CD4-positive, alpha-beta T cell treated with Interferon alpha-2 for 1 hour (primary cell): Measurements from ENCODE around the gene EIF1AX.
"Not testable (repeated sequence)": the region's sequence is repeated elsewhere in the genome, so short reads cannot be mapped to it uniquely, and the experiment has no call there.

Experiments used
- DNase-seq, 2 donors: peaks; one replicate each; pipeline ENCODE4 v3.0.0-alpha.2; 2020 to 2022

Gene EIF1AX, protein sequence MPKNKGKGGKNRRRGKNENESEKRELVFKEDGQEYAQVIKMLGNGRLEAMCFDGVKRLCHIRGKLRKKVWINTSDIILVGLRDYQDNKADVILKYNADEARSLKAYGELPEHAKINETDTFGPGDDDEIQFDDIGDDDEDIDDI

DNA sequence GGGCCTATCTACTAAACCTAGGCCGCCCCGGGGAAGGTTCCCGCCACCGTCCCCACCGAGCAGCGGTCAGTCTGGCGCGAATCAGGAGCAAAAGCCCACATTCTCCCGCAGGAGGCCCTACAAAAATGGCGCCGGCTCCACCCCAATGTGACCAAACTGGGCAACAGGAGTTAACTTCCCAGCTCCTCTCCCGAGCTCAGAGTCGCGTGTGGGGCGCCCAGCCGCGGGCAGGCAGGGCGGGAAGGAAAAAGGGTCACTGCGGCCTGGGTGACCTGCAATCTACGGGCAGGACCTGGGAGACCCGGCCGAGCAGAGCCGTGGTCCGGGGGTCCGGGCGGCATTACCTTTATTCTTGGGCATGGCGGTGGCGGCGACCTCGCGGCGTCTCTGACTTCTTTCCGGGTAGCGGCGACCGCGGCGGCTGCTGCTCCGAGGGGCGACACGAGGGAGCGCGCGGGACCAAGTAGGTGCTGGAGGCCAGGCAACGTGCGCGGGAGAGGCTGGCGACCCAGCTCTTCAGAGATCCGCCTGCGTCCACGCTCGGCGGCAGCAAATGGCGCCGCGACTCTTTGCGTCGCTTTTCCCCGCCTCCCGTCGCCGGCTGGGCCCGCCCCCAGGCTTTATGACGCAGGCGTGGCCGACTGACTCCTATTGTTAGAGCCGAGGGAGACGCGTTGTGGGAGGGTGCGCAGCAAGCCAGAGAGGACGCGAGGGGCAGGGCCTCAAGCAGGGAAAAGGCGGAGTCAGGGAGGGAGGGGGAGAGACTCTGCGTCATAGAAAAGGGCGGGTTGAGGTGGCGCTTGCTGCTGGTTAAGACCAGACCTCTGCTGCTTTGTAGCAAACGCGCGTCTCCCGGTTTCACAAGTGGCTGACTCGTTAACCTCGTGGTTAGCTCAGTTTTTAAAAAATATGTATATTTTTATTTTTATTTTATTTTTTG, at the start of gene EIF1AX:
TSS of gene EIF1AX (minus strand) at position 558 of the 940 bp plus-strand sequence. CDS start at position 360, 198 bp downstream.
- DNase-seq = peak; percentile 97 to 99

GRCh38 chrX:20189171-20189570, 47.5 kb upstream of the EIF1AX start:
- no peak for DNase-seq

DNA sequence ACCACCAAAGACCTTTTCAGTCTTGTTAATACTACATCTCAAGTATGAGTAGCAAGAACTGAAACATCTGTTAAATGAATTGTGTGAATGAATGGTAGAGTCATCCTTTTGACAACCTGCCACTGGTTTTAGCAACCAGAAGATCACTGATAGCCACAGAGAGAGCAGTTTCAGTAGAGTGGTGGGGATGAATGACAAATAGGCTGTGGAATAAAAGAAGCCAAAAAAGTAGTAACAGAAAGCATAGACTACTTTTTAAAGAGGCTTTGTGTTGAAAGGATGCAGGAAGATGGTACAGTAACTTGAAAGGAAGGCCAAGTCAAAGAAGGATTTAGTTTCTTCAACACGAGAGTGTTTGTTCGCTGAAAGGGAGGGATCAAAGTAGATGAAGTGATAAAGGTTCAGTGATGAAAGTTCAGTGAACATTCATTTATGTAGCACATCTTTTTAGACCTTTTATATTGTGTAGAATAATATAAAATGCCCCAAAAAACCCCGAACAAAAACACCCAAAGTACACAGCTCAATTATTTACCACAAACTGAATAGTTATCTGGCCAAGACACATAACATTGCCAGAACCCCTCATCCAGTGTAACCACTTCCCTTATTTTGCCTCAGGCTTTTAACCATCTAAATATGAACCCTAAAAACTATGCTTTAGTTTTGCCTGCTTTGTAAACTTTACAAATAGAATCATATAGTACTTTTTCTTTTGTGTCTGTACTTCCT, 40.1 kb upstream of the EIF1AX start:
- peak in 1 of 2 donors; percentile 0 for DNase-seq

DNA sequence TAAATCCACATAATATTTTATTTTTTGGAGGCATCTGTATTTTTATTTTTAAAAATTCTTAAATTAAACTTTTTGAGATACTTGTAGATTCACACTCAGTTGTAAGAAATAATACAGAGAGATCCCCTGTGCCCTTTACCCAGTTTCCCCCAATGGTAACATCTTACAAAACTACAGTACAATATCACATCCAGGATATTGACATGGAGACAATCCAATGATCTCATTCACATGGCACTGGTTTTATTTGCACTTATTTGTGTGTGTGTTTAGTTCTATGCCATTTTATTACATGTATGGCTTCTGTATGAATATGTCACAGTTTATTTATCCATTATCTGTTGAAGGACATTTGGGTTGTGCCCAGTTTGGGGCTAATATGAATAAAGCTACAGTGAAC, 35.5 kb upstream of the EIF1AX start:
- DNase-seq = no peak

DNA sequence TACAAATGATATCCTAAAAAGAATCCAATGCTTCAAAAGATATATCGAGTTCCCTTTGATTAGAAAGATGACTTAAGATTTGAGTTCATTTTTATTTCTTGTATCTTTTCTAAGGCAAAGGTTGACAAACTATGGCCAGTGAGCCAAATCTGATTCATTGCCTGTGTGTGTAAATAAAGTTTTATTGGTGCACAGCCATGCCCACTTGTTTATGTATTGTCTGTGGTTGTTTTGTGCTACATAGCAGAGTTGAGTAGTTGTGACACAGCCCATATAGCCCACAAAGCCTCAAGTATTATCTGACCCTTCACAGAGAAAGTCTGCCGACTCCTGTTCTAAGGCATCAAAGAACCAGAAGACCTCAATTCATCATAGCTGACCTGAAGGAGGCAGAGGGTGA, 32.2 kb upstream of the EIF1AX start:
- DNase-seq = no peak

DNA sequence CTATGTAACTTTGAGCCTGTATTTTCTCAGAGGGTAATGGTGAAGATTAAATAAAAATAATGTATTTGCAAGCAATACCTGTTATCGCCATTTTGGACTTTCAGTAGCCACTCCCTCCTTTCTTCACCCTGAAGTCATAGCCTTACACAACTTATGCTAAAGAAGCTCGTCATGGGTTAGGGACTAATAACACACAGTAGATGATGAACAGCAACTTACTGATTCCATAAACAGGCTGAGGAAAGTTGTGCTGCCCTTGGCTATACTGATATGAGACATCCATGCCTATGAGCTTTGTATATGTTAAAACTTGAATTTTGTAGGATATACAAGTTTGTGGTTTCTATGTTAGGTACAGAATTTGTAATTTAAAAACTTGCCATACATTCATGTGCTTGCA, 31.7 kb upstream of the EIF1AX start:
- no peak for DNase-seq

DNA sequence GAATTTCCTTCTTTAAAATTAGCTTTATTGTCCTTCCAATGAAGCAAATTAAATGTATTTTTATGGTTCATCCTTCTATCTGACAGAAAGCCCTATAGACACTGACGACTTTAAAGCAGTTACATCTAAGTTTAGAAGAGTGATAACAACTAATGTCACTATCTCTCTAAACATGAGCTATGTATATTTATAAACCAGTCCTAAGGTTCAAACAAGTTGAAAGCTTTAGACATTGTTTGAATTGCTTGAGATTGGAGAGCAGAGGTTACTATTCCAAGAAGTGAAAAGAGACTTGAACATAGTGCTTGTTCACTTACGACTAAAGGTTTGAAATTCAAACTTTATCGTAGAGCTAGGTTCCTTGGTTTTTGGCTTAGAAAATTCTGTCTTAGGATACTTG, 30.2 kb upstream of the EIF1AX start:
- DNase-seq = no peak

DNA sequence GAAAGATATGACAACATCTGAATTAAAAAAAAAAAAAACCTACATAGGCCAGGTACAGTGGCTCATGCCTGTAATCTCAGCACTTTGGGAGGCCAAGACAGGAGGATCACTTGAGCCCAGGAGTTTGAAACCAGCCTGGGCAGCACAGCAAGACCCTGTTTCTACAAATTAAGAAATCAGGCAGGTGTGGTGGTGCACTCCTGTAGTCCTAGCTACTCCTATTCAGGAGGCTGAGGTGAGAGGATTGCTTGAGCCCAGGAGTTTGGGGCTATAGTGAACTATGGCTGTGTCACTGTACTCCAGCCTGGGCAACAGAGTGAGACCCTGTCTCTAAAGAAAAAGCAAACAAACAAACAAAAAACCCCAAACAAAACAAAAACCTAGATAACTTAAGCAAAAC, 20.9 kb upstream of the EIF1AX start:
- DNase-seq = not testable (repeated sequence)

DNA sequence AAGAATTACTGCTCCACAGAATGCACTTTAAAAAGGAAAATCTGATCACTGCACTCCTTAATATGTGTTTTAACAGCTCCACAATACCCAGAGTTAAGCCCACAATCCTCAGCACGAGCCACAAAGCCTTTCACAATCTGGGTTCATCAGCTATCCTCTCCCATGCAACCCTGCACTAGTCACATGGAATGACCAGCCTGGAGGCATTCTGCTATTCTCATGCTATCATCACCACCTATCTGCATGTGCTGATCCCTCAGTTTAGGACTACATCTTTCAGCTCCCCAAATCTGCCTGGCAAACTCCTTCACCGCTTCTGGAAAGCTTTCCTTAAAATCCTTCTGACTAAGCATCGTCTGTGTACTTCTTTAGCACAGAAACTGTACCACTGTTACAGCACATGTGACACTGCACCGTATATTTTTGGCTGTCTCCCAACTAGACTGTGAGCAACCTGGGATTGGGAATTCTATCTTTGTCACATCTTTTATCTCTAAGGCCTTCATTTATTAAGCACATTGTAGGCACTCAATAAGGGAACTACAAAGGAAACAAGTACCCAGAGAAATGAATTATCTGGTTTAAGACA, 18.3 kb upstream of the EIF1AX start:
- DNase-seq = no peak

- DNase-seq = no peak
Observed at GRCh38 chrX:20151689-20152088, 10.1 kb upstream of the EIF1AX start.

GRCh38 chrX:20149326-20149725, 7.7 kb upstream of the EIF1AX start:
- no peak for DNase-seq

GRCh38 chrX:20147561-20147960, 5.9 kb upstream of the EIF1AX start:
- no peak for DNase-seq

GRCh38 chrX:20144491-20144890, 2.9 kb upstream of the EIF1AX start:
- no peak for DNase-seq

GRCh38 chrX:20143561-20143960, 1.9 kb upstream of the EIF1AX start:
- DNase-seq = no peak

GRCh38 chrX:20143111-20143510, 1.5 kb upstream of the EIF1AX start:
- no peak for DNase-seq

DNA sequence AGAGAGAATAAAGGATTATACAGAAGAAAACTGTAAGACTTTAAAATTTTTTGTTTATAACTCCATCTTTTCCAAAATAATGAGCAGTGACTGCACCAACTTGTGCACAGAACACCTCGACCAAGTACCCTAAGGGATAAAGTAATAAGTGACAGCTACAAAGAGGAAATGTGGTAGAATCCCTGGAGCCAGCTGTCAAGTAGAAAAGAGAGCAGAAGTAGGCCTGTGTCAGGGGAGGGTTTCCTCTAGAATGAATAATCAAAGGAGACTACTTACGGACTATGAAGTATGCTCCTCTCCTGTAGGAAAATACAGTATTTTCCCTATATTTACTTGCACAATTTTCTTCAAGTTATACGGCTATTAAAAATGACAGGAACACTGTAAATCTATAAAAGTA, 1.2 kb downstream of the EIF1AX start:
- no peak for DNase-seq

DNA sequence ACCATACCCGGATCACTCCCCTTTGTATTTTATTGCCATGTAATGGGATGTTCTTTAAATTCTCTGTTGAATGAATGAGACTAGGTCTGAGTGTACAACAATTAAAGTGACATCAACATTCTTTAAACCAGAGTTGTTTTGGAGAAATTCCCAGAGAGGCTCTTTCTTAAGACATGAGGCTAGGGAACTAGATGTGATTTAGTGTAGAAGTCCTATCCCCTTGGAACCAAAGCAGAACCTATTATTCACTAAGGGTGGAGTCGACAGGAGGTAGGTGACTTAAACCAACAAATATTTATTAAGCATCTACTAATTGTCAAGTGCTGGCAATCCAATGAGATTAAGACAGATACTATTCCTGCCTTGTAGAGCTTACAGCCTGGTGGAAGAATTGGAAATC, 1.7 kb downstream of the EIF1AX start:
- DNase-seq = no peak

- DNase-seq = no peak
Observed at GRCh38 chrX:20135944-20136343, 5.7 kb downstream of the EIF1AX start.

DNA sequence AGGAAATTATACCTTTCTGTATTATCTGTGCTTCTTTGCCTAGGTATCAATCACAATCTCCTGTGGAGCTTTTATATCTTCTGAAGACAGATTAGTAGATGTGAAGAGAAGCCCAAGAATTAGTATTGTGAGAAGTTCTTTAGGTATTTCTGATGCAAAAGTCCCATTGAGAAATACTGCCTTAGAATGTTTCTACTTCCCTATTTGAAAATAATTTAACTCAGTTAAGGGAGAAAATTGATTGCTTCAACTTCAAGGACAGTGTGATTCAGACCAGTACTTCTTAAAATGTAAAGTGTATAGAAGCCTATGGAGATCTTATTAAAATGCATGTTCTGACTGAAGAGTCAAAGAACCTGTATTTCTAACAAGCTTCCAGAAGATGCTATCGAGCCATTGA, 9.0 kb downstream of the EIF1AX start:
- DNase-seq = no peak

DNA sequence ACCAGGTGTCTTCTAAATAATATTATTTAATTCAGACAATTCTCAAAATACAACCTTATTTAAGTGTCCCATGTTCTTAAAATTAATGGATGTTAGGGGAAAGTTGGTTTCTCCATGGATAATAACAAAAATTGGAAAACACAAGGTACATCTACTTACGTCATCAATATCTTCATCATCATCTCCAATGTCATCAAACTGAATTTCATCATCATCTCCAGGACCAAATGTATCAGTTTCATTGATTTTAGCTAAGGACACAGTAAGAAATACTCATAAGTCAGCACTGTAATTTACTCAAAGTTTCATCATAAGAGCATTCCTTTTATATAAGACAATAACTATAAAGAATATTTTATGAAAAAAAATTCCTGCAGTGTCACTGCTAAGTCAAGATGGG, 11.3 kb downstream of the EIF1AX start:
- no peak for DNase-seq

- DNase-seq = no peak
Observed at GRCh38 chrX:20129547-20129946, 12.1 kb downstream of the EIF1AX start.

- no peak for DNase-seq
Observed at GRCh38 chrX:20128670-20129069, 13.0 kb downstream of the EIF1AX start.

DNA sequence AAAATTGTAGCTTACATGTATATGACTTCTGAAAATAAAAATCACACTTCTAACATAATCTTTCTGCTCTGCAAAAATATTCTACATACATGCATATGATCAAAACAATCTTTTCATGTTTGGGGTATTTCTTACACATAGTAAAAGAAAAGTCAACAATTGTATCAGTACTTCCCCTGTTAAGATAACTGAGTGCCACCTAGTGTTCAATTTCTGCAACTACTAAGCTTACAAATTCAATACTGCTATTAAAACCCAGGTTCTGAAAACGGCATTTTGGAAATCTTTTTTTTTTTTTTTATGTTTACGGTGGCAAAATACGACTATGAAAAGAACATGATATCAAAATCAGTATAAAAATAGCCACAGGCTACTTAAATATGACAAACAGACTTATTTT, 14.2 kb downstream of the EIF1AX start:
- peak in 1 of 2 donors; percentile 28 for DNase-seq
